ENCODE results near the gene CADM2.

GRCh38 chr3:85533586-85533985 lies 574.8 kb downstream of the CADM2 start:
- no peak for TF ChIP-seq POLR2A (IDR thresholded peaks at IDR 0.05)
- no peak for TF ChIP-seq CTCF (IDR thresholded peaks at IDR 0.05)
